K562 (cell line): ENCODE data around the gene MACROD2. TPM values are rescaled to one million over a fixed set of nuclear protein-coding genes. Genes with fewer than 3 reads are reported as not detected.

Experiments used
- ATAC-seq: fragments of 200-7000 bp; cut with Tn5 transposase; 3 replicates; pipeline ENCODE4 v1.9.1; 2020; ENCODE audit warnings: moderate library complexity
- BruUV-seq: library from RNA; stranded (reverse); fragments of 400-500 nt; replicated peaks from 2 replicates; lab custom pipeline; 2021; lab: Mats Ljungman, UMichigan
- CTCF ChIA-PET: fragments of 300-600 bp; formaldehyde crosslinking; extraction: SDS; loops from one replicate; lab custom pipeline; 2021; ENCODE audit warnings: low intra/inter-chr PET ratio; lab: Yijun Ruan, JAX
- POLR2A ChIA-PET: fragments of 300-600, 350-650 bp; sonication (Branson Sonifier 250); formaldehyde crosslinking; extraction: SDS; loops from one replicate; lab custom pipeline; 2021; ENCODE audit warnings: antibody characterized with exemption, inconsistent platforms; lab: Yijun Ruan, JAX
- DNase-seq, 4 experiments: peaks; one replicate each; pipeline versions ENCODE4 v3.0.0 to v3.0.0-alpha.2; 2011 to 2018; ENCODE audit warnings: low spot score in 3 of 4, mixed read lengths in 3 of 4; ENCODE audit errors: extremely low read depth in 1 of 4
- FAIRE-seq: peaks from 2 replicates; lab custom pipeline; 2011; peaks lifted over from hg19 to GRCh38; lab: Jason Lieb, UNC
- H2AFZ ChIP-seq: 2 replicates; pipeline ENCODE4 v1.6.0; 2011; ENCODE audit warnings: low read depth, low read length, control low read depth, inconsistent platforms
- H3K27ac ChIP-seq: fragments of 200-600 bp; 3 replicates; pipeline ENCODE4 v1.8.0; 2011; ENCODE audit warnings: low read depth, mild to moderate bottlenecking, control low read depth, inconsistent platforms, low read length, moderate library complexity, mixed read lengths; ENCODE audit errors: extremely low read depth
- H3K27me3 ChIP-seq, 2 experiments: fragments of 300-600 bp in 1 of 2; 2 replicates in 1 of 2; 3 replicates in 1 of 2; pipeline versions ENCODE4 v1.6.0 to v1.8.0; 2011; ENCODE audit warnings: inconsistent platforms in 2 of 2, low read length in 2 of 2, mild to moderate bottlenecking in 1 of 2, mixed read lengths in 1 of 2, moderate library complexity in 1 of 2; ENCODE audit not compliant: control insufficient read depth in 2 of 2, insufficient read depth in 2 of 2
- H3K36me3 ChIP-seq: fragments of 300-600 bp; 3 replicates; pipeline ENCODE4 v1.8.0; 2011; ENCODE audit warnings: mild to moderate bottlenecking, low read length, inconsistent platforms; ENCODE audit not compliant: control insufficient read depth, insufficient read depth
- H3K4me1 ChIP-seq, 2 experiments: fragments of 200-600 bp in 1 of 2; replicated peaks in 1 of 2; 2 replicates in 1 of 2; 3 replicates in 1 of 2; pipeline versions ENCODE4 v1.5.1 to v1.8.0; 2011; ENCODE audit warnings: inconsistent platforms in 2 of 2, low read length in 2 of 2, mild to moderate bottlenecking in 1 of 2, mixed read lengths in 1 of 2, moderate library complexity in 1 of 2; ENCODE audit not compliant: control insufficient read depth in 2 of 2, insufficient read depth in 2 of 2
- H3K4me2 ChIP-seq: 2 replicates; pipeline ENCODE4 v1.6.1; 2011; ENCODE audit warnings: low read length, control low read depth, inconsistent platforms, mixed read lengths; ENCODE audit not compliant: insufficient read depth
- H3K4me3 ChIP-seq: fragments of 200-600 bp; sonication (generic), shearing (Covaris generic); 2 replicates; pipeline ENCODE4 v1.5.1; 2016; ENCODE audit warnings: control low read depth, inconsistent platforms
- H3K79me2 ChIP-seq: fragments of 200-600 bp; 3 replicates; pipeline ENCODE4 v1.8.0; 2011; ENCODE audit warnings: low read length, inconsistent platforms; ENCODE audit not compliant: control insufficient read depth, insufficient read depth
- H3K9ac ChIP-seq, 2 experiments: 2 replicates each; pipeline versions ENCODE4 v1.6.0 to v1.6.1; 2011; ENCODE audit warnings: low read depth in 2 of 2, low read length in 2 of 2, control low read depth in 1 of 2, inconsistent platforms in 1 of 2, mild to moderate bottlenecking in 1 of 2, mixed read lengths in 1 of 2; ENCODE audit not compliant: insufficient read depth in 1 of 2
- H3K9me1 ChIP-seq: one replicate; pipeline ENCODE4 v1.6.0; 2011; ENCODE audit warnings: inconsistent platforms, mild to moderate bottlenecking, low read length, moderate library complexity; ENCODE audit not compliant: control insufficient read depth, insufficient read depth
- H3K9me3 ChIP-seq: replicated peaks from 2 replicates; pipeline ENCODE4 v1.5.1; 2011; ENCODE audit warnings: low read depth, low read length, inconsistent platforms; ENCODE audit not compliant: control insufficient read depth, insufficient read depth
- H4K20me1 ChIP-seq: replicated peaks from 2 replicates; pipeline ENCODE4 v1.6.1; 2011; ENCODE audit warnings: low read length, inconsistent platforms, mixed read lengths; ENCODE audit not compliant: control insufficient read depth, insufficient read depth
- ATF1 ChIP-seq, 2 experiments: fragments of 450-650 bp in 1 of 2; IDR thresholded peaks; 2 replicates each; pipeline ENCODE4 v1.6.1; 2016; ENCODE audit warnings: missing compliant biosample characterization in 1 of 2, missing genetic modification characterization in 1 of 2
- GTF2E2 ChIP-seq: fragments of 200-800 bp; sonication (Bioruptor generic); IDR thresholded peaks from 2 replicates; pipeline ENCODE4 v1.6.1; 2016; ENCODE audit warnings: missing genetic modification characterization, missing compliant biosample characterization
- JUN ChIP-seq, 2 experiments: sonication (generic) in 1 of 2; formaldehyde crosslinking in 1 of 2; IDR thresholded peaks; 2 replicates each; pipeline versions ENCODE4 v1.6.1 to v1.8.0; 2012 to 2022; ENCODE audit warnings: borderline replicate concordance in 2 of 2, mild to moderate bottlenecking in 2 of 2, improper control_type of control experiment in 1 of 2, low read depth in 1 of 2, low read length in 1 of 2, missing genetic modification reagents in 1 of 2
- KLF1 ChIP-seq: fragments of 450-650 bp; IDR thresholded peaks from 2 replicates; pipeline ENCODE4 v1.6.1; 2016; ENCODE audit warnings: missing genetic modification characterization, missing compliant biosample characterization
- SRSF7 ChIP-seq: fragments of 200-400 bp; formaldehyde crosslinking; optimal IDR thresholded peaks from 2 replicates; pipeline ENCODE3; 2017; ENCODE audit warnings: mild to moderate bottlenecking, low read depth, low read length
- ZNF354B ChIP-seq: fragments of 250-450 bp; sonication (Bioruptor Pico); IDR thresholded peaks from 2 replicates; pipeline ENCODE4 v1.4.0; 2020
- ZNF551 ChIP-seq: fragments of 250-450 bp; sonication (Bioruptor Pico); IDR thresholded peaks from 2 replicates; pipeline ENCODE4 v1.5.0; 2021; ENCODE audit warnings: mild to moderate bottlenecking, moderate library complexity
- ZNF696 ChIP-seq: fragments of 250-450 bp; sonication (Bioruptor Pico); conservative IDR thresholded peaks from 2 replicates; pipeline ENCODE4 v1.4.0; 2020; ENCODE audit warnings: mild to moderate bottlenecking, moderate library complexity
- WGBS: fragments of 100-300 bp; shearing (Covaris generic); methylation state at CpG from one replicate; pipeline ENCODE4 v1.1.6; 2016; ENCODE audit warnings: low coverage, mixed read lengths; ENCODE audit not compliant: insufficient coverage; ENCODE audit errors: missing lambda C conversion rate; 5-methylcytosine and 5-hydroxymethylcytosine counted together
- in situ Hi-C: fragments of 300-500 bp; cut with MboI; formaldehyde crosslinking; loops from 4 replicates; pipeline ENCODE4 v1.15.0; 2018; ENCODE audit warnings: inconsistent platforms, mixed read lengths
- intact Hi-C: fragments of 100-400 bp; cut with micrococcal nuclease; formaldehyde crosslinking; loops from 2 replicates; pipeline ENCODE4 v1.14.2; 2022
- polyA plus RNA-seq, 8 experiments: library from polyadenylated mRNA; depleted of rRNA in 4 of 8; stranded (reverse) in 5 of 8; unstranded in 3 of 8; fragments of >200 nt; fragmentation: Nextera tagmentation in 2 of 8; fragmentation: Illumina TruSeq in 1 of 8; extraction: Ambion mirVana in 2 of 8; extraction: Trizol in 1 of 8; gene quantifications; 2 replicates each; pipeline versions ENCODE4 v1.2.1 to v1.2.3, GENCODE V29; 2011 to 2014; ENCODE audit warnings: inconsistent platforms in 1 of 8, missing spikeins in 1 of 8
- total RNA-seq, 7 experiments: library from RNA; depleted of rRNA in 6 of 7; stranded (reverse); fragments of >200 nt in 6 of 7; fragmentation: Illumina TruSeq in 2 of 7; extraction: Trizol in 2 of 7; gene quantifications; 2 replicates each; pipeline versions ENCODE4 v1.2.1 to v1.2.3, GENCODE V29; 2011 to 2021; ENCODE audit warnings: low replicate concordance in 1 of 7
- TF ChIP-seq, protein P1 (sequence below): sonication (generic); IDR thresholded peaks from 2 replicates; pipeline ENCODE4 v1.6.1; 2016
- TF ChIP-seq, protein P2 (sequence below): fragments of 250-450 bp; sonication (Bioruptor Pico); IDR thresholded peaks from 2 replicates; pipeline ENCODE4 v1.4.0; 2020; ENCODE audit warnings: mild to moderate bottlenecking, moderate library complexity

MACROD2 gene
- total and polyA plus RNA-seq, 9 of the 15 experiments (the other 6 are each of a cell fraction or from before 2014, with no cell fraction given): not detected

GRCh38 chr20:14295238-14295637 is 299.9 kb downstream of the MACROD2 start:
- no peak overlapping the region for H2AFZ ChIP-seq
- WGBS: 0% methylated on average over 1 of the region's 2 CpGs
- POLR2A ChIA-PET: interaction anchor here (0.7 kb wide), 1 partner anchor 36 kb away, joined by 4 read pairs; no protein-coding TSS in a partner anchor
- intact Hi-C loops: no loop called here
- H3K4me3 ChIP-seq: no peak overlapping the region
- BruUV-seq: no TSS peak
- DNase-seq: no peak
- H3K9ac ChIP-seq: no peak overlapping the region
- no peak for TF ChIP-seq ATF1 (CRISPR knock-in tag; IDR thresholded peaks at IDR 0.05)
- no peak for TF ChIP-seq ATF1 (tag; IDR thresholded peaks at IDR 0.05)
- TF ChIP-seq ZNF354B: no peak
- TF ChIP-seq ZNF696 (CRISPR knock-in tag): no peak
- TF ChIP-seq, all 486 proteins: peak for 0
- Histone ChIP-seq H3K4me2 (no peak overlapping the region), H3K27me3 (no peaks in the 10 kb centered on the region), H3K27ac (no peak overlapping the region), H4K20me1 (no peaks in the 10 kb centered on the region), H3K9me3 (no peaks in the 10 kb centered on the region), H3K79me2 (no peaks in the 10 kb centered on the region), H3K36me3 (no peaks in the 10 kb centered on the region), H3K9me1 (no peaks in the 10 kb centered on the region), H3K4me1 (no peaks in the 10 kb centered on the region)
- no peak for FAIRE-seq
- in situ Hi-C loops: no loop called here
- CTCF ChIA-PET: no interaction called here
- ATAC-seq: no peak

- ChIA-PET POLR2A (no interaction called here), CTCF (no interaction called here)
- DNase-seq (no peak), ATAC-seq (no peak), FAIRE-seq (no peak)
- intact Hi-C loops (no loop called here), in situ Hi-C loops (no loop called here)
- Histone ChIP-seq H2AFZ (no peak overlapping the region), H3K27me3 (no peaks in the 10 kb centered on the region), H3K9me3 (no peaks in the 10 kb centered on the region), H3K36me3 (no peaks in the 10 kb centered on the region), H3K9me1 (no peaks in the 10 kb centered on the region), H3K27ac (no peak overlapping the region), H3K79me2 (no peaks in the 10 kb centered on the region), H3K9ac (no peak overlapping the region), H3K4me3 (no peak overlapping the region), H3K4me1 (no peaks in the 10 kb centered on the region), H3K4me2 (no peak overlapping the region), H4K20me1 (no peaks in the 10 kb centered on the region)
- TF ChIP-seq ZNF551 (CRISPR knock-in tag): no peak
- TF ChIP-seq GTF2E2 (tag): no peak
- TF ChIP-seq JUN (IDR thresholded peaks at IDR 0.05; ENCODE audit: borderline replicate concordance, low read depth, low read length): no peak
- TF ChIP-seq JUN (CRISPR knock-in tag; IDR thresholded peaks at IDR 0.05; ENCODE audit: borderline replicate concordance): no peak
- TF ChIP-seq SRSF7: no peak
- TF ChIP-seq, protein P1, sequence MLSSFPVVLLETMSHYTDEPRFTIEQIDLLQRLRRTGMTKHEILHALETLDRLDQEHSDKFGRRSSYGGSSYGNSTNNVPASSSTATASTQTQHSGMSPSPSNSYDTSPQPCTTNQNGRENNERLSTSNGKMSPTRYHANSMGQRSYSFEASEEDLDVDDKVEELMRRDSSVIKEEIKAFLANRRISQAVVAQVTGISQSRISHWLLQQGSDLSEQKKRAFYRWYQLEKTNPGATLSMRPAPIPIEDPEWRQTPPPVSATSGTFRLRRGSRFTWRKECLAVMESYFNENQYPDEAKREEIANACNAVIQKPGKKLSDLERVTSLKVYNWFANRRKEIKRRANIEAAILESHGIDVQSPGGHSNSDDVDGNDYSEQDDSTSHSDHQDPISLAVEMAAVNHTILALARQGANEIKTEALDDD: no peak
- TF ChIP-seq, protein P2, sequence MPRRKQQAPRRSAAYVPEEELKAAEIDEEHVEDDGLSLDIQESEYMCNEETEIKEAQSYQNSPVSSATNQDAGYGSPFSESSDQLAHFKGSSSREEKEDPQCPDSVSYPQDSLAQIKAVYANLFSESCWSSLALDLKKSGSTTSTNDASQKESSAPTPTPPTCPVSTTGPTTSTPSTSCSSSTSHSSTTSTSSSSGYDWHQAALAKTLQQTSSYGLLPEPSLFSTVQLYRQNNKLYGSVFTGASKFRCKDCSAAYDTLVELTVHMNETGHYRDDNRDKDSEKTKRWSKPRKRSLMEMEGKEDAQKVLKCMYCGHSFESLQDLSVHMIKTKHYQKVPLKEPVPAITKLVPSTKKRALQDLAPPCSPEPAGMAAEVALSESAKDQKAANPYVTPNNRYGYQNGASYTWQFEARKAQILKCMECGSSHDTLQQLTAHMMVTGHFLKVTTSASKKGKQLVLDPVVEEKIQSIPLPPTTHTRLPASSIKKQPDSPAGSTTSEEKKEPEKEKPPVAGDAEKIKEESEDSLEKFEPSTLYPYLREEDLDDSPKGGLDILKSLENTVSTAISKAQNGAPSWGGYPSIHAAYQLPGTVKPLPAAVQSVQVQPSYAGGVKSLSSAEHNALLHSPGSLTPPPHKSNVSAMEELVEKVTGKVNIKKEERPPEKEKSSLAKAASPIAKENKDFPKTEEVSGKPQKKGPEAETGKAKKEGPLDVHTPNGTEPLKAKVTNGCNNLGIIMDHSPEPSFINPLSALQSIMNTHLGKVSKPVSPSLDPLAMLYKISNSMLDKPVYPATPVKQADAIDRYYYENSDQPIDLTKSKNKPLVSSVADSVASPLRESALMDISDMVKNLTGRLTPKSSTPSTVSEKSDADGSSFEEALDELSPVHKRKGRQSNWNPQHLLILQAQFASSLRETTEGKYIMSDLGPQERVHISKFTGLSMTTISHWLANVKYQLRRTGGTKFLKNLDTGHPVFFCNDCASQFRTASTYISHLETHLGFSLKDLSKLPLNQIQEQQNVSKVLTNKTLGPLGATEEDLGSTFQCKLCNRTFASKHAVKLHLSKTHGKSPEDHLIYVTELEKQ: no peak
- no peak for TF ChIP-seq KLF1
- no TSS peak for BruUV-seq
- WGBS: 0% methylated on average over 2 of the region's 3 CpGs
These were observed 300.5 kb downstream of the MACROD2 start for GRCh38 chr20:14295770-14296309.
